HepG2 (cell line): ENCODE data around the gene GAPT. TPM values are rescaled to one million over a fixed set of nuclear protein-coding genes. Genes with fewer than 3 reads are reported as not detected.
A peak's percentile ranks its signal among the peaks of the same experiment; 100 is the strongest.

Source experiments
- DZIP1 ChIP-seq: sonication (generic); formaldehyde crosslinking; IDR thresholded peaks from 2 replicates; pipeline ENCODE4 v1.5.0; 2020; ENCODE audit warnings: mild to moderate bottlenecking, missing genetic modification reagents
- HMGXB4 ChIP-seq, 2 experiments: sonication (generic) in 1 of 2; formaldehyde crosslinking in 1 of 2; IDR thresholded peaks; 2 replicates each; pipeline versions ENCODE4 v1.4.0 to v1.6.1; 2018 to 2020; ENCODE audit warnings: missing genetic modification reagents in 2 of 2, borderline replicate concordance in 1 of 2, low read depth in 1 of 2, mild to moderate bottlenecking in 1 of 2, missing biosample characterization in 1 of 2
- MTERF4 ChIP-seq: sonication (generic); formaldehyde crosslinking; IDR thresholded peaks from 2 replicates; pipeline ENCODE4 v1.8.0; 2023; ENCODE audit warnings: mild to moderate bottlenecking, missing genetic modification reagents
- REPIN1 ChIP-seq: sonication (generic); formaldehyde crosslinking; IDR thresholded peaks from 2 replicates; pipeline ENCODE4 v1.8.0; 2022; ENCODE audit warnings: missing genetic modification reagents, low read depth, mild to moderate bottlenecking, borderline replicate concordance
- THRA ChIP-seq: sonication (generic); formaldehyde crosslinking; IDR thresholded peaks from 2 replicates; pipeline ENCODE4 v1.4.0; 2020; ENCODE audit warnings: missing genetic modification reagents, borderline replicate concordance
- TRIM24 ChIP-seq: sonication (generic); formaldehyde crosslinking; IDR thresholded peaks from 2 replicates; pipeline ENCODE4 v1.8.0; 2022; ENCODE audit warnings: mild to moderate bottlenecking, missing genetic modification reagents
- ZIK1 ChIP-seq: sonication (generic); formaldehyde crosslinking; IDR thresholded peaks from 2 replicates; pipeline ENCODE4 v1.5.0; 2020; ENCODE audit warnings: mild to moderate bottlenecking, low read depth, missing genetic modification reagents, borderline replicate concordance
- ZNF317 ChIP-seq: sonication (generic); formaldehyde crosslinking; IDR thresholded peaks from 2 replicates; pipeline ENCODE4 v1.5.0; 2020; ENCODE audit warnings: mild to moderate bottlenecking, missing genetic modification reagents
- ZNF318 ChIP-seq: sonication (generic); formaldehyde crosslinking; IDR thresholded peaks from 2 replicates; pipeline ENCODE4 v1.4.0; 2020; ENCODE audit warnings: mild to moderate bottlenecking, missing genetic modification reagents
- ZNF557 ChIP-seq: sonication (generic); formaldehyde crosslinking; IDR thresholded peaks from 2 replicates; pipeline ENCODE4 v1.4.0; 2020; ENCODE audit warnings: missing genetic modification reagents
- polyA plus RNA-seq, 8 experiments: library from polyadenylated mRNA; depleted of rRNA in 3 of 8; stranded (reverse) in 7 of 8; unstranded in 1 of 8; fragments of >200 nt; fragmentation: Illumina TruSeq in 4 of 8; extraction: Trizol in 4 of 8; gene quantifications; 2 replicates each; pipeline versions ENCODE4 v1.2.1 to v1.2.3, GENCODE V29; 2011 to 2016; ENCODE audit warnings: low read depth in 4 of 8, missing spikeins in 1 of 8, mixed read lengths in 1 of 8; ENCODE audit not compliant: insufficient read depth in 1 of 8
- total RNA-seq, 5 experiments: library from RNA; depleted of rRNA; stranded (reverse); fragments of >200 nt; fragmentation: Illumina TruSeq; extraction: Trizol; gene quantifications; 2 replicates each; pipeline ENCODE4 v1.2.3, GENCODE V29; 2016; ENCODE audit warnings: low read depth in 1 of 5

The GAPT gene
- total and polyA plus RNA-seq, 2 of the 13 experiments (the other 11 are each of a cell fraction or from before 2014, with no cell fraction given), result not detected

GRCh38 chr5:58460732-58461286, 30.4 kb upstream of the GAPT start (continued):
- TF ChIP-seq HMGXB4 (CRISPR knock-in tag; IDR thresholded peaks at IDR 0.05; ENCODE audit: borderline replicate concordance in 1 of 2, low read depth in 1 of 2), result peak in 1 of 2 experiments; percentile 65
- TF ChIP-seq MTERF4, result no peak
- TF ChIP-seq ZNF318 (CRISPR knock-in tag), result no peak
- TF ChIP-seq DZIP1 (CRISPR knock-in tag), result no peak
- no peak for TF ChIP-seq ZIK1 (CRISPR knock-in tag)
- TF ChIP-seq ZNF317 (CRISPR knock-in tag), result no peak
- TF ChIP-seq REPIN1 (CRISPR knock-in tag), result peak; percentile 29; the same call in 1 of the 2 replicates
- TF ChIP-seq TRIM24 (CRISPR knock-in tag), result no peak
- no peak for TF ChIP-seq ZNF557 (CRISPR knock-in tag)
- TF ChIP-seq THRA (CRISPR knock-in tag), result peak; percentile 19; the same call in 1 of the 2 replicates
